Caco-2 (cell line): Measurements from ENCODE around the gene BMAL1. TPM values are rescaled to one million over a fixed set of nuclear protein-coding genes. Genes with fewer than 3 reads are reported as not detected.
A peak's percentile ranks its signal among the peaks of the same experiment; 100 is the strongest.

Source experiments
- BruUV-seq: library from RNA; stranded (reverse); fragments of 400-500 nt; replicated peaks from 2 replicates; lab custom pipeline; 2021; lab: Mats Ljungman, UMichigan
- CTCF ChIA-PET: fragments of 300-600 bp; sonication (Branson Sonifier 250); formaldehyde crosslinking; loops from one replicate; lab custom pipeline; 2022; ENCODE audit warnings: antibody characterized with exemption; lab: Charles Lee
- POLR2A ChIA-PET: fragments of 300-600 bp; sonication (Branson Sonifier 250); formaldehyde crosslinking; loops from one replicate; lab custom pipeline; 2022; ENCODE audit warnings: antibody characterized with exemption; lab: Charles Lee
- DNase-seq, 2 experiments: peaks; one replicate each; pipeline versions ENCODE4 v3.0.0 to v3.0.0-alpha.2; 2020 to 2022
- H3K27me3 ChIP-seq: replicated peaks from 2 replicates; pipeline ENCODE4 v1.6.0; 2011; ENCODE audit warnings: low read length; ENCODE audit not compliant: control insufficient read depth, insufficient read depth
- H3K36me3 ChIP-seq: 2 replicates; pipeline ENCODE4 v1.5.1; 2011; ENCODE audit warnings: low read length; ENCODE audit not compliant: control insufficient read depth, insufficient read depth
- H3K4me1 ChIP-seq: fragments of 250-450 bp; sonication (Bioruptor Pico); 2 replicates; pipeline ENCODE4 v1.5.1; 2020; ENCODE audit warnings: mild to moderate bottlenecking
- H3K4me3 ChIP-seq: 2 replicates; pipeline ENCODE4 v1.5.1; 2011; ENCODE audit warnings: low read depth, mild to moderate bottlenecking, control low read depth, low read length
- H3K9me3 ChIP-seq: fragments of 250-450 bp; sonication (Bioruptor Pico); 2 replicates; pipeline ENCODE4 v1.5.1; 2020; ENCODE audit warnings: mild to moderate bottlenecking, moderate library complexity
- H3K27ac Mint-ChIP-seq: one replicate; pipeline ENCODE4 v1.8.0; 2022; ENCODE audit warnings: mixed read lengths; ENCODE audit not compliant: unreplicated experiment
- H3K27me3 Mint-ChIP-seq: one replicate; pipeline ENCODE4 v1.8.0; 2022; ENCODE audit warnings: mixed read lengths; ENCODE audit not compliant: insufficient read depth, unreplicated experiment
- H3K36me3 Mint-ChIP-seq: one replicate; pipeline ENCODE4 v1.8.0; 2022; ENCODE audit warnings: mild to moderate bottlenecking, mixed read lengths; ENCODE audit not compliant: insufficient read depth, unreplicated experiment
- H3K4me1 Mint-ChIP-seq: one replicate; pipeline ENCODE4 v1.8.0; 2022; ENCODE audit warnings: low read depth, mixed read lengths; ENCODE audit not compliant: unreplicated experiment
- H3K4me3 Mint-ChIP-seq: one replicate; pipeline ENCODE4 v1.8.0; 2022; ENCODE audit warnings: mild to moderate bottlenecking, moderate library complexity, mixed read lengths; ENCODE audit not compliant: unreplicated experiment
- H3K9me3 Mint-ChIP-seq: one replicate; pipeline ENCODE4 v1.8.0; 2022; ENCODE audit warnings: mixed read lengths; ENCODE audit not compliant: unreplicated experiment
- CTCF ChIP-seq, 2 experiments: fragments of 200-600 bp in 1 of 2; IDR thresholded peaks; 1 replicate in 1 of 2; 2 replicates in 1 of 2; pipeline versions ENCODE4 v1.5.1 to v1.8.0; 2011 to 2022; ENCODE audit warnings: antibody characterized with exemption in 1 of 2, control low read depth in 1 of 2, inconsistent platforms in 1 of 2, low read depth in 1 of 2, low read length in 1 of 2, mild to moderate bottlenecking in 1 of 2, moderate library complexity in 1 of 2; ENCODE audit not compliant: insufficient read depth in 1 of 2, severe bottlenecking in 1 of 2, unreplicated experiment in 1 of 2
- intact Hi-C: fragments of 100-400 bp; cut with micrococcal nuclease; formaldehyde crosslinking; loops from one replicate; pipeline ENCODE4 v1.10.0; 2022; ENCODE audit not compliant: unreplicated experiment
- total RNA-seq: library from RNA; stranded (reverse); gene quantifications from 2 replicates; pipeline ENCODE4 v1.2.3, GENCODE V29; 2022

BMAL1 gene
- total RNA-seq, 1 experiment from 2014 or later = 17.9 TPM

- H3K27me3 Mint-ChIP-seq = no peaks in the 10 kb centered on the region
- H3K4me3 ChIP-seq = no peak overlapping the region
- intact Hi-C loops = loop anchor here (1.0 to 10.0 kb wide), 3 partner anchors 94 to 379 kb away; no protein-coding TSS in a partner anchor
- H3K4me3 Mint-ChIP-seq = no peak overlapping the region
- H3K4me1 ChIP-seq = no peaks in the 10 kb centered on the region
- no peaks in the 10 kb centered on the region for H3K9me3 ChIP-seq
- H3K36me3 ChIP-seq = no peaks in the 10 kb centered on the region
- peak; percentile 81 to 82 for TF ChIP-seq CTCF (IDR thresholded peaks at IDR 0.05; ENCODE audit: insufficient read depth in 1 of 2, low read depth in 1 of 2, low read length in 1 of 2, severe bottlenecking in 1 of 2, unreplicated experiment in 1 of 2)
- no TSS peak for BruUV-seq
- no peaks in the 10 kb centered on the region for H3K9me3 Mint-ChIP-seq
- peaks cover 12% of the 10 kb centered on the region for H3K4me1 Mint-ChIP-seq
- ChIA-PET CTCF (interaction anchor here (0.8 to 4.5 kb wide), 6 partner anchors 9 to 380 kb away, joined by 3 to 32 read pairs (median 3); no protein-coding TSS in a partner anchor), POLR2A (no interaction called here)
- no peaks in the 10 kb centered on the region for H3K36me3 Mint-ChIP-seq
- DNase-seq = peak; percentile 76 to 80
- H3K27me3 ChIP-seq = no peaks in the 10 kb centered on the region
- H3K27ac Mint-ChIP-seq = no peak overlapping the region
Measured at GRCh38 chr11:13343931-13344717, 66.5 kb downstream of the BMAL1 start.

DNA sequence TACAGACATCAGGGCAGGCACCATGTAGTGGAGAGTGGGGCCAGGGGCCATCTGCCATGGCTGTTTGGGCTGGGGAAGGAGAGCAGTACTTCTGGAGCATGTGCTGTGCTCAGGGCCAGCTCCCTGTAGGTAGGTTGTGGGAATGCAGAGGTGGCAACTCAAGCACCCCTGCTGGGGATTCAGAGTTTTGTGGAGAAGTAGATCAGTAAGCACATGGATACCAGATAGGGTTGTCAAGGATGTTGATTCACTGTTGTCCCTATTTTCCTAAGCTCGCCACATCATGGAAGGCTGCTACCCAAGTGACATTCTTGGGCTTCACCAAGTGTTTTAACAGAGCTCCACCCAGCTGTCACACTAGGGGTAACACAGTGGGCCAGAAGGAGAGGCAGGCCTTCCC is 67.2 kb downstream of the BMAL1 start:
- Mint-ChIP-seq H3K27ac (no peak overlapping the region), H3K36me3 (no peaks in the 10 kb centered on the region), H3K9me3 (no peaks in the 10 kb centered on the region), H3K4me1 (peaks cover 6% of the 10 kb centered on the region), H3K27me3 (no peaks in the 10 kb centered on the region), H3K4me3 (no peak overlapping the region)
- Histone ChIP-seq H3K4me3 (no peak overlapping the region), H3K4me1 (no peaks in the 10 kb centered on the region), H3K27me3 (no peaks in the 10 kb centered on the region), H3K9me3 (no peaks in the 10 kb centered on the region), H3K36me3 (no peaks in the 10 kb centered on the region)
- intact Hi-C loops = loop anchor here (1.0 to 10.0 kb wide), 3 partner anchors 95 to 380 kb away; no protein-coding TSS in a partner anchor
- no TSS peak for BruUV-seq
- no peak for DNase-seq
- ChIA-PET CTCF (interaction anchor here (0.8 to 4.5 kb wide), 6 partner anchors 9 to 381 kb away, joined by 3 to 32 read pairs (median 3); no protein-coding TSS in a partner anchor), POLR2A (no interaction called here)
- no peak for TF ChIP-seq CTCF (IDR thresholded peaks at IDR 0.05; ENCODE audit: insufficient read depth in 1 of 2, low read depth in 1 of 2, low read length in 1 of 2, severe bottlenecking in 1 of 2, unreplicated experiment in 1 of 2)

GRCh38 chr11:13346470-13346869 is 68.9 kb downstream of the BMAL1 start:
- Mint-ChIP-seq H3K4me3 (no peak overlapping the region), H3K27ac (no peak overlapping the region), H3K4me1 (no peaks in the 10 kb centered on the region), H3K36me3 (no peaks in the 10 kb centered on the region), H3K9me3 (no peaks in the 10 kb centered on the region), H3K27me3 (no peaks in the 10 kb centered on the region)
- Histone ChIP-seq H3K9me3 (no peaks in the 10 kb centered on the region), H3K4me1 (no peaks in the 10 kb centered on the region), H3K4me3 (no peak overlapping the region), H3K36me3 (no peaks in the 10 kb centered on the region), H3K27me3 (no peaks in the 10 kb centered on the region)
- POLR2A ChIA-PET = no interaction called here
- no peak for TF ChIP-seq CTCF (IDR thresholded peaks at IDR 0.05; ENCODE audit: insufficient read depth in 1 of 2, low read depth in 1 of 2, low read length in 1 of 2, severe bottlenecking in 1 of 2, unreplicated experiment in 1 of 2)
- CTCF ChIA-PET = interaction anchor here (4.5 kb wide), 1 partner anchor 136 kb away, joined by 32 read pairs; no protein-coding TSS in a partner anchor
- intact Hi-C loops = loop anchor here (10.0 kb wide), 1 partner anchor 382 kb away; no protein-coding TSS in a partner anchor
- no TSS peak for BruUV-seq
- DNase-seq = no peak
